ENCODE results near the gene NHS. TPM values are rescaled to one million over a fixed set of nuclear protein-coding genes. Genes with fewer than 3 reads are reported as not detected.

The NHS gene
- total and polyA plus RNA-seq, 5 donors from 2014 or later, result 0.03 to 1.3 (median 0.05) TPM; not detected in 2

DNA sequence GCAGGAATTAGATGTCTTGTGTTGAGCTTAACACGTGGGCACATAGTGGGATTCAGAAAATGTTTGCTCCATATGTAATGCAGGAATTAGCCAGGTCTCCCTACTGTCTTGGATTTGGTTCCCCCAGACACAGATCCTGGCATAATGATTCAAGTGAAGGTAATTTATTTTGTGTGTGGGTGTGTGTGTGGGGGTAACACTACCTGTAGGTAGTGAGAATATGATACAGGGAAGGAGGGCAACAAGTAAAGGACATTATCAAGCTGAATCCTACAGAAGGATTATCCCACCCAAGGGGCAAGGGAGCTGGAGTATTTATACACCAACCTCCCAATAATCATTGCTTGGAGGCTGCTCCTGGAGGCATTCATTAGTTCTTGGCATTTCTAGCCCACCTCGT lies 101.4 kb downstream of the NHS start:
- Mint-ChIP-seq H3K4me1 (no peaks in the 10 kb centered on the region), H3K36me3 (no peaks in the 10 kb centered on the region)

DNA sequence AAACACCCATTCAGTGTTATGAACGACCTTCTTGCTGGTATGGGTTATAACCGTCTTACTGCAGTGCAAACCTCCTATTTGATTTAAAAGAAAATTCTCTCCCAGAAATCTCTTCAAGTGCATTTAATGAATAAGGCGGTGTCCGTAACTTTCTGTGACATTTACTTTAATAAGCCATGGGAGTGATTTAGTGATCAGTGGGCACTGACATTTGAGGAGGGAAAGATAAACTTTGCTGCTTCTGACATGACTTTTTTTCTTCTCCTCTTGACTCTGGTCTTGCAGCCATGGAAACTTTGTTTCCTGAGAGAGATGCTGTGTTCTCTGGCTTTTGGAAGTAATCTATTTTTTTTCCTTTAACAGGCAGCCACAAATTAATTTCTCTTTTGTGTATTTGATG lies 106.1 kb downstream of the NHS start:
- Mint-ChIP-seq H3K27me3 (peaks cover 5% of the 10 kb centered on the region), H3K27ac (no peak overlapping the region), H3K4me3 (no peak overlapping the region), H3K36me3 (no peaks in the 10 kb centered on the region), H3K9me3 (peaks cover 0 to 2% (median 0%) of the 10 kb centered on the region in 7 donors), H3K4me1 (no peaks in the 10 kb centered on the region)
- ATAC-seq (ENCODE audit: low read depth in 2 of 2), result no peak
- no peaks in the 10 kb centered on the region for H3K4me1 ChIP-seq (ENCODE audit: control insufficient read depth, insufficient read depth, low read length, poor library complexity, severe bottlenecking)
- H3K9me3 ChIP-seq (ENCODE audit: control insufficient read depth in 2 of 2, low read length in 2 of 2), result no peaks in the 10 kb centered on the region
- no peak overlapping the region for H3K4me3 ChIP-seq (ENCODE audit: low read depth, low read length)
- no peak for DNase-seq
- no peak overlapping the region for H3K27ac ChIP-seq (ENCODE audit: insufficient read depth, low read length, poor library complexity, severe bottlenecking)
- H3K27me3 ChIP-seq (ENCODE audit: control insufficient read depth, insufficient read depth, low read length), result no peaks in the 10 kb centered on the region
- no peaks in the 10 kb centered on the region for H3K36me3 ChIP-seq (ENCODE audit: control insufficient read depth, insufficient read depth, low read length)

More for the DNA sequence above, 101.4 kb downstream of the NHS start:
- DNase-seq (no peak), ATAC-seq (ENCODE audit: low read depth in 2 of 2) (no peak)
- H3K9me3 ChIP-seq (ENCODE audit: control insufficient read depth in 2 of 2, low read length in 2 of 2), result no peaks in the 10 kb centered on the region
- H3K27me3 Mint-ChIP-seq, result peaks cover 5% of the 10 kb centered on the region
- H3K27ac Mint-ChIP-seq, result no peak overlapping the region
- no peaks in the 10 kb centered on the region for H3K27me3 ChIP-seq (ENCODE audit: control insufficient read depth, insufficient read depth, low read length)
- H3K9me3 Mint-ChIP-seq, result peaks cover 0 to 2% (median 0%) of the 10 kb centered on the region in 7 donors
- H3K4me1 ChIP-seq (ENCODE audit: control insufficient read depth, insufficient read depth, low read length, poor library complexity, severe bottlenecking), result no peaks in the 10 kb centered on the region
- no peak overlapping the region for H3K4me3 Mint-ChIP-seq
- H3K27ac ChIP-seq (ENCODE audit: insufficient read depth, low read length, poor library complexity, severe bottlenecking), result no peak overlapping the region
- no peak overlapping the region for H3K4me3 ChIP-seq (ENCODE audit: low read depth, low read length)
- no peaks in the 10 kb centered on the region for H3K36me3 ChIP-seq (ENCODE audit: control insufficient read depth, insufficient read depth, low read length)

DNA sequence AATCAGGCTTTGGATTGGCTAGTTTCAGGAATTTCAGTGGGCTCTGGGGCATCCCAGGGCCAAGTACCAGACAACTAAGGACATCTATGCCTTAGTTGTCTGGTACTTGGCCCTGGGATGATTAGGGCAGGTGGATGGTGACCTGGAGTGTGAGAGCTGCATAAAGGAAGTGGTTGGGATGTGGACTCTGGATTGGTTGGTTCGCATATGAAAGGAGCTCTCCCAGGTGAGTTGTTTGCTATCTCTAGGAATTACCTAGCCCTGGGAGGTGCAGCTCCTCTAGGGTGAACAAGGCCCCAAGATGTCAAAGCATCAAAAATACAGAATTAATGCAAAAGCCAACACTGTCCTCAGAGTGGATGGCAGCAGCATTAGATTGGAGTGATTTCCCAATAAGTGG lies 109.6 kb downstream of the NHS start:
- H3K36me3 ChIP-seq (ENCODE audit: control insufficient read depth, insufficient read depth, low read length), result no peaks in the 10 kb centered on the region
- DNase-seq, result no peak
- Mint-ChIP-seq H3K4me1 (no peaks in the 10 kb centered on the region), H3K27ac (no peak overlapping the region), H3K27me3 (no peaks in the 10 kb centered on the region), H3K36me3 (no peaks in the 10 kb centered on the region), H3K9me3 (peaks cover 0 to 4% (median 0%) of the 10 kb centered on the region in 7 donors), H3K4me3 (no peak overlapping the region)
- no peak for ATAC-seq (ENCODE audit: low read depth in 2 of 2)
- H3K4me3 ChIP-seq (ENCODE audit: low read depth, low read length), result no peak overlapping the region
- no peak overlapping the region for H3K27ac ChIP-seq (ENCODE audit: insufficient read depth, low read length, poor library complexity, severe bottlenecking)
- no peaks in the 10 kb centered on the region for H3K4me1 ChIP-seq (ENCODE audit: control insufficient read depth, insufficient read depth, low read length, poor library complexity, severe bottlenecking)
- H3K9me3 ChIP-seq (ENCODE audit: control insufficient read depth in 2 of 2, low read length in 2 of 2), result no peaks in the 10 kb centered on the region
- no peaks in the 10 kb centered on the region for H3K27me3 ChIP-seq (ENCODE audit: control insufficient read depth, insufficient read depth, low read length)

DNA sequence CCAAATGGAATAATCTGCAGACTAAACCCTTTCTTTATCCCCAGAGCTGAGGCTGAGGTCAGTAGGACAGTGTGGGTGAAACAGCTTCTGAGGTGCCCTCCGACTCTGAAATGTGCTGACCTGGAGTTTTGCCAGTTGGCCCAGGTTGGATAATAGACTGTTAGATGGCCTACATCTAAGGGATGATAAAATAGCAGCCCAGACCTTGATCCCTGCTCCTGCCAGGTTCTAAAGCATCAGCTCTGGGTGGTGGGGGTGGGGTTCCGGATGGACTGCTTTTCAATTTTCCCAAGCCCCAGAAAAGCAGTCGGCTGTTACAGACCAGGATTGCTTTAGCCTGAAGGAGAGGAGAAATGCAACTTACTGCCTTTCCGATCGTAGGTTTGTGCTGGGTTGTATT lies 110.4 kb downstream of the NHS start:
- Mint-ChIP-seq H3K27me3 (no peaks in the 10 kb centered on the region), H3K27ac (no peak overlapping the region), H3K9me3 (peaks cover 0 to 4% (median 0%) of the 10 kb centered on the region in 7 donors), H3K4me3 (no peak overlapping the region), H3K36me3 (no peaks in the 10 kb centered on the region), H3K4me1 (no peaks in the 10 kb centered on the region)
- ATAC-seq (ENCODE audit: low read depth in 2 of 2) (no peak), DNase-seq (no peak)
- no peaks in the 10 kb centered on the region for H3K9me3 ChIP-seq (ENCODE audit: control insufficient read depth in 2 of 2, low read length in 2 of 2)
- no peaks in the 10 kb centered on the region for H3K36me3 ChIP-seq (ENCODE audit: control insufficient read depth, insufficient read depth, low read length)
- no peak overlapping the region for H3K4me3 ChIP-seq (ENCODE audit: low read depth, low read length)
- H3K27ac ChIP-seq (ENCODE audit: insufficient read depth, low read length, poor library complexity, severe bottlenecking), result no peak overlapping the region
- no peaks in the 10 kb centered on the region for H3K27me3 ChIP-seq (ENCODE audit: control insufficient read depth, insufficient read depth, low read length)
- H3K4me1 ChIP-seq (ENCODE audit: control insufficient read depth, insufficient read depth, low read length, poor library complexity, severe bottlenecking), result no peaks in the 10 kb centered on the region

DNA sequence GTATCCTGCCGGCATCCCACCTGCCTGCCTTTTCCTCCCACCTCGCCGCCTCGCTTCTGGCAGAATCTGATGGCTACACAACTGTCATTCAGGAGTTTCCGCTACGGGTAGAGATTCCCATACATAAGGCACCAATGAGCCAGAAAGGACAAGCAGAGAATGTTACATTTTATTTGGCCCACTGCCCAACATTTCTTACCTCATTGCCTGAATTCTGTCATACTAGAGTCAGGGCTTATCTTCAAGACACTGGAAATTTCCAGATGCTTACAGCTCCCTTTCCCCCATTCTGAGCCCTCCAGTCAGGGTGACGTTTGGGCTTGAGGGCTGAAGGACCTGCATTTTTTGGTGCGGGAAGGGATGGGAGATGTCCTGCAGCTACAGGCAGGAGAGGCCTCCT lies 113.0 kb downstream of the NHS start:
- Mint-ChIP-seq H3K4me1 (no peaks in the 10 kb centered on the region), H3K4me3 (no peak overlapping the region)
- no peaks in the 10 kb centered on the region for H3K4me1 ChIP-seq (ENCODE audit: control insufficient read depth, insufficient read depth, low read length, poor library complexity, severe bottlenecking)

DNA sequence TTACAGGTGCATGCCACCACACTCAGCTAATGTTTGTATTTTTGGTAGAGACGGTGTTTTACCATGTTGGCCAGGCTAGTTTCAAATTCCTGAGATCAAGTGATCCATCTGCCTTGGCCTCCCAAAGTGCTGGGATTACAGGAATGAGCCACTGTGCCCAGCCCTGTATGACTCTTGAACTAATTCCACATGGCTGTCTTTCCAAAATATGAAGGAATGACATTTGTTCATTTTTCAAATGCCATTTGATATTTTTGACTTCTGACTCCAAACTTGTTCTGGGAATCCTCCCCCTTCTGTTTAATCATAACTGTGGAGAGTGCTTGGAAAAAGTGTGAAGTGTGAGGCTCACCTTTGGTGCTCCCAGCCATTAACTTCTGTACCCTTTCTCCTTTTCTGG lies 119.2 kb downstream of the NHS start:
- Histone ChIP-seq H3K9me3 (ENCODE audit: control insufficient read depth in 2 of 2, low read length in 2 of 2) (no peaks in the 10 kb centered on the region), H3K4me3 (ENCODE audit: low read depth, low read length) (no peak overlapping the region), H3K27ac (ENCODE audit: insufficient read depth, low read length, poor library complexity, severe bottlenecking) (no peak overlapping the region), H3K4me1 (ENCODE audit: control insufficient read depth, insufficient read depth, low read length, poor library complexity, severe bottlenecking) (no peaks in the 10 kb centered on the region), H3K36me3 (ENCODE audit: control insufficient read depth, insufficient read depth, low read length) (no peaks in the 10 kb centered on the region), H3K27me3 (ENCODE audit: control insufficient read depth, insufficient read depth, low read length) (no peaks in the 10 kb centered on the region)
- H3K36me3 Mint-ChIP-seq, result no peaks in the 10 kb centered on the region
- no peak overlapping the region for H3K27ac Mint-ChIP-seq
- no peaks in the 10 kb centered on the region for H3K4me1 Mint-ChIP-seq
- no peak overlapping the region for H3K4me3 Mint-ChIP-seq
- no peaks in the 10 kb centered on the region for H3K27me3 Mint-ChIP-seq
- ATAC-seq (ENCODE audit: low read depth in 2 of 2), result no peak
- peaks cover 0 to 2% (median 0%) of the 10 kb centered on the region in 7 donors for H3K9me3 Mint-ChIP-seq
- DNase-seq, result no peak

More for the DNA sequence above, 113.0 kb downstream of the NHS start:
- Histone ChIP-seq H3K27me3 (ENCODE audit: control insufficient read depth, insufficient read depth, low read length) (no peaks in the 10 kb centered on the region), H3K4me3 (ENCODE audit: low read depth, low read length) (no peak overlapping the region), H3K36me3 (ENCODE audit: control insufficient read depth, insufficient read depth, low read length) (no peaks in the 10 kb centered on the region), H3K9me3 (ENCODE audit: control insufficient read depth in 2 of 2, low read length in 2 of 2) (no peaks in the 10 kb centered on the region), H3K27ac (ENCODE audit: insufficient read depth, low read length, poor library complexity, severe bottlenecking) (no peak overlapping the region)
- DNase-seq, result no peak
- Mint-ChIP-seq H3K27me3 (no peaks in the 10 kb centered on the region), H3K27ac (no peak overlapping the region), H3K36me3 (no peaks in the 10 kb centered on the region), H3K9me3 (peaks cover 0 to 4% (median 0%) of the 10 kb centered on the region in 7 donors)
- ATAC-seq (ENCODE audit: low read depth in 2 of 2), result no peak

DNA sequence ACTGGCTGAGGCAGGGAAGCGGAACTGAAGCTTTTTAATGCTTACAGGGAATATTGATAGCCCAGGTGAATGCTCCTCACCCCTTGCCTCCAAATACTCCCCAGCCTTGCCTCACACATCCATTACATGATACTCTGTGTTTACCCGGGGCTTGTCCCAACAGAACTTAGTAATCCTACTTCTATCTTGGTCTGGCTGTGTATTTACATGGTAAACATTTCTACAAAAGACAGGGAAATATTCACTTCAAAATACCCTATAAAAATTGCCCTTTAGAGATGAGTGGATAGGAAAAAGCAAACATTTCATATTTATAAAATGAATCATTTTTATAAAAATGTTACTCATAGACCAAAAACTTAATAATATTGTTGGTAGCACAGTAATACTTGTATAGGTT lies 120.1 kb downstream of the NHS start:
- Mint-ChIP-seq H3K36me3 (no peaks in the 10 kb centered on the region), H3K9me3 (peaks cover 0 to 2% (median 0%) of the 10 kb centered on the region in 7 donors), H3K4me3 (no peak overlapping the region), H3K27ac (no peak overlapping the region), H3K4me1 (no peaks in the 10 kb centered on the region), H3K27me3 (no peaks in the 10 kb centered on the region)
- Histone ChIP-seq H3K4me3 (ENCODE audit: low read depth, low read length) (no peak overlapping the region), H3K36me3 (ENCODE audit: control insufficient read depth, insufficient read depth, low read length) (no peaks in the 10 kb centered on the region), H3K27ac (ENCODE audit: insufficient read depth, low read length, poor library complexity, severe bottlenecking) (no peak overlapping the region), H3K4me1 (ENCODE audit: control insufficient read depth, insufficient read depth, low read length, poor library complexity, severe bottlenecking) (no peaks in the 10 kb centered on the region), H3K9me3 (ENCODE audit: control insufficient read depth in 2 of 2, low read length in 2 of 2) (no peaks in the 10 kb centered on the region), H3K27me3 (ENCODE audit: control insufficient read depth, insufficient read depth, low read length) (no peaks in the 10 kb centered on the region)
- ATAC-seq (ENCODE audit: low read depth in 2 of 2) (no peak), DNase-seq (no peak)

DNA sequence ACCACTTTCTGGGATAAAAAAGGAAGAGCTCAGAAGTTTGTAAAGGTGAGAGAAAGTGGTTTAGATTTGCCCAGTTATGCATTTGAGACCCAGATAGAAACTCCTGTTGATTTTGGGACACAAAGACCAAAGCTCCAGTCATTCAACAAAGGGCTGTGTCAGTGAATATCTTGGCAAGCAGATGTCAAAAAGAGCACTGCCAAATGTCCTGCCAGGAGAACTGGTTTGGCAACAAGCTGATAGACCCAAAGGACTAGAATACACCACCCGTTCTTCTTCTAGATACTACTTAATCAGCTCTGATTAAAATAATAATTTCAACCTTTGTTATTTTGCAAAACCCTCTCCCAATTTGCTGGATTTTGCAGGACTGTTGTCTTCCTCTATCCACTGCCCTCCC lies 121.4 kb downstream of the NHS start:
- Mint-ChIP-seq H3K36me3 (no peaks in the 10 kb centered on the region), H3K9me3 (peaks cover 0 to 2% (median 0%) of the 10 kb centered on the region in 7 donors), H3K27me3 (no peaks in the 10 kb centered on the region), H3K27ac (no peak overlapping the region), H3K4me1 (no peaks in the 10 kb centered on the region), H3K4me3 (no peak overlapping the region)
- ATAC-seq (ENCODE audit: low read depth in 2 of 2) (no peak), DNase-seq (no peak)
- Histone ChIP-seq H3K27me3 (ENCODE audit: control insufficient read depth, insufficient read depth, low read length) (no peaks in the 10 kb centered on the region), H3K9me3 (ENCODE audit: control insufficient read depth in 2 of 2, low read length in 2 of 2) (no peaks in the 10 kb centered on the region), H3K4me3 (ENCODE audit: low read depth, low read length) (no peak overlapping the region), H3K36me3 (ENCODE audit: control insufficient read depth, insufficient read depth, low read length) (no peaks in the 10 kb centered on the region), H3K27ac (ENCODE audit: insufficient read depth, low read length, poor library complexity, severe bottlenecking) (no peak overlapping the region), H3K4me1 (ENCODE audit: control insufficient read depth, insufficient read depth, low read length, poor library complexity, severe bottlenecking) (no peaks in the 10 kb centered on the region)
